NCI-H82 treated with DMSO at 0.1 percent for 48 hours (cell line): Measurements from ENCODE around the gene VWA5B2.

Experiments
- DNase-seq: peaks from one replicate; lab custom pipeline; 2025; ENCODE audit not compliant: unreplicated experiment; lab: John Stamatoyannopoulos, UW

The VWA5B2 gene

DNA sequence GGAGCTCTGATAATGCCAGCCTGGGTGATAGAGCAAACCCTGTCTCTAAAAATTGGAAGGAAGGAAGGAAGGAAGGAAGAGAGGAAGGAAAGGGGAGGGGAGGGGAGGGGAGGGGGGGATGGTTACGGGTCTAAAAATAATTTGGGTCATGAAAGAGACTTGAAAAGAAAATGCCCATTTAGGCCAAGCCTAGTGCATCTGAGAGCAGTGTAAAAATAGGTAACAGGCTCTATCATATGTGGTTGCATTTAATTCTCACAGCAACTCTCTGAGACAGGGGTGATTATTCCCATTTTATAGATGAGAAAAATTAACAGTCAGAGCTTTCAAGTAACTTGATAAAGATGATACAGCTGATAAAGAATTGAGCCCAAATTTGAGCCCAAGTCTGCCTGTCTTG, 42.9 kb downstream of the VWA5B2 start:
- DNase-seq = no peak

DNA sequence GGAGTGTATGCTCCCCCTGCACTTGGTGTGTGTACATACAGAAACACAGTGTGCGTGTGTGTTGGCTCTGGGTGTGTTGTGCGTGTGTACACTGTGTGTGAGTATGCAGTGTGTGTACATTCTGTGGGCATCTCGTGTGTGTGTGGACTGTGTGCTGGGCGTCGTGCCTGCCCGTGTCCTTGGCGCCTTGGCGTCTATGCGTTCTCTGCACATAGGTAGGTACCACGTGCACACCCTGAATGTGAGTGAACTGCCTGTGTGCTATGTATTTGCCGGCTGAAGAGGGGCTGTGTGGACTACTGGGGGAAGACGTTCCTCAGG, 46.0 kb downstream of the VWA5B2 start:
- DNase-seq = no peak

DNA sequence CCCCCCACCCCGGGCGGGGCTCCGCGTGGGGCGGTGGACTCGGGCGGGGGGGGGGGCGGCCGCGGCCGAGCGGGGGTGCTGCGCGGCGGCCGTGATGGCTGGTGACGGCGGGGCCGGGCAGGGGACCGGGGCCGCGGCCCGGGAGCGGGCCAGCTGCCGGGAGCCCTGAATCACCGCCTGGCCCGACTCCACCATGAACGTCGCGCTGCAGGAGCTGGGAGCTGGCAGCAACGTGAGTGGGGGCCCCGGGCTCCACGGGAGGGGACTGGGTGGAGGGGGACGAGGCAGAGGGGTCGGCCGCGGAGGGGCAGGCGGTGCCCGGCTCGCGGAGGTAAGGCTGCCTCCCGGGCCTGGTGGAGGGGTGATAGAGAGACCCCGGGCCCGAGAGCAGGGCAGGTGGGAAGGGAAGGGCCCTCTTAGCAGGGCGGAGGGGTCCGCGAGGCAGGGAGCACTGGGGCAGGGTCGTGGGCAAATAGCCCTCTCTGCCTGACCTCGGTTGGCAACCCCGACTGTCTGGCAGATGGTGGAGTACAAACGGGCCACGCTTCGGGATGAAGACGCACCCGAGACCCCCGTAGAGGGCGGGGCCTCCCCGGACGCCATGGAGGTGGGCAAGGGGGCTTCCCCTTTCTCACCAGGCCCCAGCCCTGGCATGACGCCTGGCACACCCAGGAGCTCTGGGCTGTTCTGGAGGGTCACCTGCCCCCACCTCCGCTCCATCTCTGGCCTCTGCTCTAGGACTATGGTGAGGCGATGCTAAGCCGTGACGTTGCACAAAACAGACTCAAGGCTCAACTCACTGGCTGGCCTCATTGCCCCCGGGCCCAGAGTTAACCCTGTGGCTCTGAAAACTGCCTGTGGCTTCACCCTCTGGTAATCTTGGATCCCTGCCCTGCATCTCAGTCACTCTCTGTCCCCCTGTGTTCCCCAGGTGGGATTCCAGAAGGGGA, 46.9 kb downstream of the VWA5B2 start, which contains the start of gene ECE2:
Gene ECE2, plus strand, starts transcription at position 62 of the 950 bp plus-strand sequence. Its CDS starts 132 bp downstream, at position 194.
- DNase-seq = no peak

DNA sequence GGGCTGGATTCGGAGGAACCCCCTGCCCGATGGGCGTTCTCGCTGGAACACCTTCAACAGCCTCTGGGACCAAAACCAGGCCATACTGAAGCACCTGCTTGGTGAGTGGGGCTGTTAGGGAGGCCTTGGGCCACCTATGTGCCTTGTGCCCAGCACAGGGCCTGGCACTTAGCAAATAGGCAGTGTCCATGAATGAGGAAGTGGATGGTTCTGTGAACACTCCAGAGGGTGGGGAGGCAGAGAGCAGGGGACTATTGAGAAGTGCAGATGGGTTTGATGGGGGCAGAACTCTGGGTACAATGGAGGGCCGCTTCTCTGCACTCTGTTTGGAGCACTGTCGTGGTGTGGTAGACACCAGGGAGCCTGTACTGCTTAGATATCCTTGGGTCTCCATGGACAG, 48.0 kb downstream of the VWA5B2 start:
- DNase-seq = no peak

DNA sequence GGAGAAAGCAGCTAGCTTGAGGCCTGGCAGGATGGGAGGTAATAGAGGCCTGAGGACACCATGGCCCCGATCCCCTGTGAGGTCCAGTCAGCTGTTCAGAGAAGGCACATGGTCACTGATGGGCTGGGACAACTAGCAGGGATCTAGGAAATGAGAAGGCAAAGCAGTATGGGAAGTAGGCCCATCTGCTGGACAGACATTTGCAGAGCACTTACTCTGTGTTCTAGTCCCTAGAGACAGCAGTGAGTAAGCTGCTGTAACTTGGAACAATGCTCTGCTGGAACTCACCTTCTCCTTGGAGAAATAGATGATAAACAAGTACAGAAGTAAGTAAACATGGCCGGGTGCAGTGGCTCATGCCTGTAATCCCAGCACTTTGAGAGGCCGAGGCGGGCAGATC, 53.6 kb downstream of the VWA5B2 start:
- DNase-seq = no peak

DNA sequence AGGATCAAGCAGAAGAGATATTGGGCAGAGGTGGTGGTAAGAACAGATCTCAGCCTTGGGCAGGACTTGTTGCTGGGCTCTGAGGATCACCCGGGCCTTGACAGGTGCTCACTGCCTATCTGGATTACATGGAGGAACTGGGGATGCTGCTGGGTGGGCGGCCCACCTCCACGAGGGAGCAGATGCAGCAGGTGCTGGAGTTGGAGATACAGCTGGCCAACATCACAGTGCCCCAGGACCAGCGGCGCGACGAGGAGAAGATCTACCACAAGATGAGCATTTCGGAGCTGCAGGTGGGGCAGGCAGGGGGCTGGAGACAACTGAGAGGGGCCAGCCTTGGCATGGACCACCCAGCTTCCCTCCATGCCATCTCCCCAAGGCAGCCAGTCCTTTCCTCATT, 54.3 kb downstream of the VWA5B2 start:
- DNase-seq = no peak

DNA sequence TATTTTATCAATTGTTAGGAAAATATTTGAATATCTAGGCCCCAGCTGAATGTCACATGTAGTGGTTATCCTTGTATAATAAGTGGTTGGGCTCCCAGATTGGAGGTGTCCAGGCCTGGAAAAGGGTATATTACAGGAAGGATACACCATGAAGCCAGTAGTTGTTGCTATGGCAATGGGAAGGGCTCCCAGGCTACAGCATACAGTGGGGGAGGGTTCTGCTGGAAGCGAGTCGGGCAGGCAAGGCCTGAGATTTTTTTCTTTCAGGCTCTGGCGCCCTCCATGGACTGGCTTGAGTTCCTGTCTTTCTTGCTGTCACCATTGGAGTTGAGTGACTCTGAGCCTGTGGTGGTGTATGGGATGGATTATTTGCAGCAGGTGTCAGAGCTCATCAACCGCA, 55.3 kb downstream of the VWA5B2 start:
- DNase-seq = peak; percentile 57

DNA sequence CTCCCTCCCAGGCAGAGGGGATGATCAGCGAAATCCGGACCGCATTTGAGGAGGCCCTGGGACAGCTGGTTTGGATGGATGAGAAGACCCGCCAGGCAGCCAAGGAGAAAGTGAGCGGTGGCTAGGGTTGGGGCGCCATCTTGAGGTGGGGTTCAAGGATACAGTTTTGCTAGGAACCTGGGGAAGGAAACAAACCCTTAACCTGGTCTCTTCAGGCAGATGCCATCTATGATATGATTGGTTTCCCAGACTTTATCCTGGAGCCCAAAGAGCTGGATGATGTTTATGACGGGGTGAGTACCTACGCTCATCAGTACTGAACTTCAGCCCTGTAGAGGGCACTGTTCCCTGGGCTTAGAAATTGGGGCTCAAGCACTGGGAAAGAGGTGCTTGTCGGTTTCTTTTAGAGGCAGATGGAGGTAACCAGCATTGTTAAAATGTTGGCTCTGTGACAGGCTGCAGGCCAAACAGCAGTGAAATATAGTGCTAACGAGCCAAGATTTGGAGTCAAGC, 60.1 kb downstream of the VWA5B2 start:
- peak; percentile 67 for DNase-seq

DNA sequence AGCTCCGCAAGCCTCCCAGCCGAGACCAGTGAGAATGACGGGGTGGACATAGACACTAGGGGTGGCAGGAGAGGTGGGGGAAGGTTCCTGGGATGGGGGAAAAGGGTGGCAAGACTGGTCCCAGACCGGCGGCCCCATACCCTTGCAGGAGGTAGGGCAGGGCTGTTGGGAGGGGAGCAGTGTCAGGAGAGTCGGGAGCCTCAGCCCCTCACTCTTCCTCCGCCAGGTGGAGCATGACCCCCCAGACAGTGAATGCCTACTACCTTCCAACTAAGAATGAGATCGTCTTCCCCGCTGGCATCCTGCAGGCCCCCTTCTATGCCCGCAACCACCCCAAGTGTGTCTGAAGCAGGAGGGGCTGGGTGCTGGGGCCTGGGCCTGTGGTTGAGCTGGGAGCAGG, 60.9 kb downstream of the VWA5B2 start:
- no peak for DNase-seq

DNA sequence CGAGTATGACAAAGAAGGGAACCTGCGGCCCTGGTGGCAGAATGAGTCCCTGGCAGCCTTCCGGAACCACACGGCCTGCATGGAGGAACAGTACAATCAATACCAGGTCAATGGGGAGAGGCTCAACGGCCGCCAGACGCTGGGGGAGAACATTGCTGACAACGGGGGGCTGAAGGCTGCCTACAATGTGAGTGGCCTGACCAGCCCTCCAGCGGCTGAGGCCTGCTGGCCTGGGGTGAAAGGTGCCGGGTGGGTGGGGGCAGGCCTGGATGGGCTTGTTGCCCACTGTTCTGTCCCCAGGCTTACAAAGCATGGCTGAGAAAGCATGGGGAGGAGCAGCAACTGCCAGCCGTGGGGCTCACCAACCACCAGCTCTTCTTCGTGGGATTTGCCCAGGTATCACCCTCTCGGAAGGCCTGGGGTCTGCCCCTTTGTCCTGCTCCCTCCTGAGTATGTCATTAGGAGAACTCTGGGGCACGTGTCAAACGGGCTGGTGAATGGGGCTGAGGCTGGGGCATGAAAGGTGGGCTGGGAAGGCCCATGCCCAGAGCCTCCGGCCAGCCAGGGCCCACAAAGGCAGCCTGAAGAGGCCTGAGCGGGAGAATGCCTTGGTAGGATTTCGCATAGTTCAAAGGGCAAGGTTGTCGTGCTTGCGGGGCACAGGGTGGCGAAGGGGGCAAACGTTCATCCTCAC, 61.8 kb downstream of the VWA5B2 start:
- no peak for DNase-seq
